ENCODE data around the gene EIF3D. TPM values are rescaled to one million over a fixed set of nuclear protein-coding genes. Genes with fewer than 3 reads are reported as not detected.
A peak's percentile ranks its signal among the peaks of the same experiment; 100 is the strongest.

EIF3D gene
- total RNA-seq, 1 experiment from 2014 or later, result 706 TPM

DNA sequence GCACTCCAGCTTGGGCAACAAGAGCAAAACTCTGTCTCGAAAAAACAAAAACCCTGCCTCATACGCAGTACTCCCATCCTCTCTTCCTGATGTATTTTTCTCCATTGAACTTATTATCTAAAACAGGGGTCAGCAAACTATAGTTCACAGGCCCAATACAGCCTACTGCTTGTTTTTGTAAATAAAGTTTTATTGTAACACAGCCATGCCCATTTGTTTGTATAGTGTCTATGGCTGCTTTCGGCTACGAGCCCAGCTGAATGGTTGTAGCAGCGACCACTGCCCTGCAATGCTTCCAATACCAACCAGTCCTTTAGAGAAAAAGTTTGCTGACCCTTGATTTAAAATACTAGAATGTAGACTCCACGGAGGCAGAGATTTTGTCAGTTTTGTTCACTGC, 53.6 kb downstream of the EIF3D start:
- in situ Hi-C loops (cut with HindIII; ENCODE audit: low pct_unique_long_range_greater_than_20kb, low sequenced_read_pairs), result no loop called here
- DNase-seq (ENCODE audit: low read depth), result no peak

DNA sequence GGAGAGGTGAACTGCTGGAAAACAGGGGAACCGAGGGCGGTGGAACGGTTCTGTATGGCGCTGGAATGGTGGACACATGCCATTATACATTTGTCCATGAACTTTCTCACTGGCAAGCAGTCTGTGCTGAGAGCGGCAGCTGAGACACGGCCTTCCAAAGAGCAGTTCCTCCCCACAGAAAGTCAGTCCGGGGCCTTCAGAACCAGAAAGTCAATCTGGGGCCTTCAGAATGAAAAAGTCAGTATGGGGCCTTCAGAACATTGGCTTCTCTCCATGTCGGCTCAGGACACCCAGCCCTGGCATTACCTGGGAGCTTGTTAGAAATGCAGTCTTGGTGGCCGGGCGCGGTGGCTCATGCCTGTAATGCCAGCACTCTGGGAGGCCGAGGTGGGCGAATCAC, 56.3 kb downstream of the EIF3D start:
- in situ Hi-C loops (cut with HindIII; ENCODE audit: low pct_unique_long_range_greater_than_20kb, low sequenced_read_pairs), result no loop called here
- no peak for DNase-seq (ENCODE audit: low read depth)

DNA sequence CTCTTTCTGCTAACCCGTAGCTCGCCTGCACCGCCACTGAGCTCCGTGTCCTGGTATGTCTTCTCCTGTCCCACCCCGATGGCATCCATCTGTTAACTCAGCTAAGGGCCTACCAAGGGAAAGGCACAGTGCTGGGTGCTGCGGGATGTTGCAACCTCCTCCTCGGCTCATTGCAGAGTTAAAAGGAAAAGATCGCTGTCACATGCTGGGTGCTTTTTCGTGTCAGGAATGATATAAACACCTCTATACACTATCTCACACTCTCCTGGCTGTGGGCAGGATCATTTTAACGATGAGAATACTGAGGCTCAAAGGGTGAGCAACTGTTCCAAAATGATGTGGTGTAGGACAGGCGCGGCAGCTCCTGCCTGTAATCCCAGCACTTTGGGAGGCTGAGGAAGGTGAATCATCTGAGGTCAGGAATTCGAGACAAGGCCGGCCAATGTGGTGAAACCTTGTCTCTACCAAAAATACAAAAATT, 57.6 kb downstream of the EIF3D start:
- in situ Hi-C loops (cut with HindIII; ENCODE audit: low pct_unique_long_range_greater_than_20kb, low sequenced_read_pairs), result no loop called here
- DNase-seq (ENCODE audit: low read depth), result no peak

DNA sequence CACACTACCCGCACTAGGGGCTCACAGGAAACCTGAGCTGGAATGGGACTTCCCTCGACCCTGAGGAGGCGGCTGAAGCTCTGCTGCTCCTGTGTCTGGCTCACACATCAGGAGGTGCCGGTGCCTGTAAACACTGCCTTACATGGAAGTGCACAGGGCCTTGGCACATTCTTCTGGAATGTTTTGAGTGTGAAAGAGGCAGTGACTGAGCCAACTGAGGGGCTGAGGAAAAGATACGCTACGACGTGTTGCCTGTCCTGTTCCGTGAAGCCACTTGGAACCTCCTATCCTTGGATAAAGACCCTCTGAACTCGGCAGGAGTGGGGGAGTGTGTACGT, 58.0 kb downstream of the EIF3D start:
- DNase-seq (ENCODE audit: low read depth), result no peak
- in situ Hi-C loops (cut with HindIII; ENCODE audit: low pct_unique_long_range_greater_than_20kb, low sequenced_read_pairs), result no loop called here

DNA sequence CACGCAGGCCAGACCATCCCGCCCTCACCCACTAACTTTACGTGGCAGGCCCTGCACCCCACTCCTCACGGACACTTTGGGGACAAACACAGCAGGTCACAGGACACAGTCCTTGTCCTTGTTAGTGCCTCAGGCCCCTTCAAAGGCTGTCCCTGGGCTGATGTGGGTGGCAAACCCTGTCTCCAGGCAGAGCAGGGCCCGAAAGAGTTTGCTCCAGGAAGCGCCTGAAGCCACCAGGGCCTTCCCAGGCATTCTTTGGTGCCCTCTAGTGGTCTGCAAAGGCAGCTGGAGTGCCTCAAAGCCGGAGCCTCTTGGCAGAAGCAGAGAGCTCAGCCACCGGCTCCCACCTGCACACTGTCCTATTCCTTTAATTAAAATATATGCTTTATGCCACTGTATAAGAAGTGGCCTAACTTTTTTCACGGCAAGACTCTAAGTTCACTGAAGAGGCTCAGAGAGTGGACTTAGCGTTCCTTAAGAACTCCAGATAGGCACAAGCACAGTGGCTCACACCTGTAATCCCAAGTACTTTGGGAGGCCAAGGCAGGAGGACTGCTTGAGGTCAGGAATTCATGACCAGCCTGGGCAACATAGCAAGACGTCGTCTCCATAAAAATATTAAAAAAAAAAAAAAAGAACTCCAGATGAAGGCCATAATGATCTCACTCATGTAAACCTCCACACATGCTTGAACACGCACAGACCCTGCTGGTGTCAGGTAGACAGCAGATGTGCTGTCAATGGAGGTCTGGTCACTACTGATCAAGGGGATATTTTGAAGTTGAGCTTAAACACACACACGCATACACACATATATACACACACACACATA, 58.6 kb downstream of the EIF3D start:
- peak; percentile 71 for DNase-seq (ENCODE audit: low read depth)
- in situ Hi-C loops (cut with HindIII; ENCODE audit: low pct_unique_long_range_greater_than_20kb, low sequenced_read_pairs), result no loop called here

DNA sequence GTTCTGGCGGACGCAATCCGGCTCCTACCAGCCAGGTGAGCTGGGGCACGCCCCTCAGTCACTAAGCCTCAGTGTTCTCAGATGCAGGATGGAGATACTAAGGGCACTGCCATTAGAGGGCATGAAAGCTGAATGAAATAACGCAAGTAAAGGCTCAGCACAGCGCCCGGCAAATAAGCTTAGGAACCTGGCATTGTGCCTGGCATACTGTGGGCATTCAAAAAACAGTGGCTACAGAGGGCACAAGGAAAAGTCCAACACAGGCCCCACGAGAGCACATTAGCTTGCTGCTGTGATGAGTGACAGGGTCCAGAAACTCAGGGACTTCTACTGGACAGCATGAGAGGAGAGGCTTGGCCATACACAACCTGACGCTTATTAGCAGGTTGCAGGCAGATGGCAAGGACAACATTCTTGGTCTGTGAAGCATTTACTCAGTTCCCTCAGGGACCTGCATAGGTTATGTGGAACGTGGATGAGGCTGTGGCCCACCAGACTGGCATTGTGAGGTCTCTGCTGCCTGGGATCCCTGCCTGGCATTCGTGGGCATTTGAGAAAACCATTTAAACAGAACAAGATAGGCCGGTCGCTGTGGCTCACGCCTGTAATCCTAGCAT, 59.8 kb downstream of the EIF3D start:
- DNase-seq (ENCODE audit: low read depth), result no peak
- in situ Hi-C loops (cut with HindIII; ENCODE audit: low pct_unique_long_range_greater_than_20kb, low sequenced_read_pairs), result no loop called here

DNA sequence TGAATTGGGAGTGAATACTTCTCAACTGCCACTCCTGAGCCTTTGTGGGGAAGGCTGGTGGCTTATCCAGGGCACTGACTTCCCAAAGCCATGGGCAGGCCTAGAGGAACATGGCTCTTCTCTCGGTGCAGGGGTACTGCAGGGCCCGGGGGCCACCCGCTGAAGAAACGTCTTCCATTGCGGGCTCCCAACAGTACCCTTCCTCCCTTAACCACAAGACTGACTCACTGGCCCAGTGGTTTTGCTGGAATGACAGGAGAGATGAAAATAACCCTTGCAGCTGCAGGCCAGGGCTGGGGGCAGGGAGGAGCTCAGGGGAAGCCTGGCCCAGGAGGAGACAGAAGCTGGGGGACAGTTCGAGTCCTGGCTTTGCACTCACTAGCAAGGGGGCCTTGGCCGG, 61.0 kb downstream of the EIF3D start:
- in situ Hi-C loops (cut with HindIII; ENCODE audit: low pct_unique_long_range_greater_than_20kb, low sequenced_read_pairs), result no loop called here
- peak; percentile 82 for DNase-seq (ENCODE audit: low read depth)

DNA sequence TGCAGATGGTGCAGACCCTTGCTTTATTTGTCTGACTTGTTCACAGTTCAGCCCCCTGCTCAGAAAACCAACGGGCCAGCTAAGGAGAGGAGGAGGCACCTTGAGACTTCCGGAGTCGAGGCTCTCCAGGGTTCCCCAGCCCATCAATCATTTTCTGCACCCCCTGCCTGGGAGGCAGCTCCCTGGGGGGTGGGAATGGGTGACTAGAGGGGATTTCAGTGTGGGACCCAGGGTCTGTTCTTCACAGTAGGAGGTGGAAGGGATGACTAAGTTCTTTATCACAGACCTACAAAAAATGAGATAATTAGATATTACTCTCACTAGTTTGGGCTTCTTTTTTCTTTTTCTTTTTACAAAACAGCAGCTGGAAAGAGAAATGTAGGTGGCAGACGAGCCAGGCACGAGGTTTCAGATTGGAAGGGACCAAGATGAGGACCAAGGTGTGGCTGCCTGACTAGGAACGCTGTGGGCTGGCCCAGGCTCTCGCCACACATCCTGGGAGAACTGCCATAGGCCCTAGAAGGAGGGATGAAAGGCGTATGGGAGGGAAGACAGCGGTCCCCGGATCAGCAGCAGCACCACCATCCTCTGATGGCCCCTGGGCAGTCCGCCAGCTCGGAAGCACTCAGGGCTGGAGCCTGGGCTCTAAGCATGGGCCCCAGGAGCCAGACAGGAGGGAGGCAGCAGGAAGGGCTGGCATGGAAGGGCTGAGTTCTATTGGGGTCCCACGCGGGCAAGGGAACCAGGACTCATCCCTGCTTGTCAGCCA, 61.7 kb downstream of the EIF3D start:
- DNase-seq (ENCODE audit: low read depth), result peak; percentile 56
- in situ Hi-C loops (cut with HindIII; ENCODE audit: low pct_unique_long_range_greater_than_20kb, low sequenced_read_pairs), result no loop called here

DNA sequence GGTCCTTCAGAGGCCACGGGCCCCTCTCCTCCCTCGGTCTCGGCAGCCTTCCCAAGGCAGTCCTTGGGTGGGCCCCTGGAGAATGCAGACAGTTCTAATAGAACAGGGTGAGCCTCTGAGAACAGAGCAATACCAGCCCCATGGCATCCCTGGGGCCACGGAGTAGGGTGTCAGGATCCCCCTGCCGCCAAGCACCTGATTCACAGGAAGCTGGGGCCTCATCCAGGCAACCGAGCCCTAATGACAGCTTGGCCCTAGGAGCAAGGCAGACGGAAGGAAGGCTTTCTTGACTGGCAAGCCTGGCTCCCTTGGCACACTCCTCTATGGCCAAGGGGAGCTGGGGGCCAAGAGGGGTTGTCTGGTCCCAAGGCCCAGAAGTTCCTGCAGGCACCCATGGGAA, 62.7 kb downstream of the EIF3D start:
- DNase-seq (ENCODE audit: low read depth), result no peak
- in situ Hi-C loops (cut with HindIII; ENCODE audit: low pct_unique_long_range_greater_than_20kb, low sequenced_read_pairs), result no loop called here

DNA sequence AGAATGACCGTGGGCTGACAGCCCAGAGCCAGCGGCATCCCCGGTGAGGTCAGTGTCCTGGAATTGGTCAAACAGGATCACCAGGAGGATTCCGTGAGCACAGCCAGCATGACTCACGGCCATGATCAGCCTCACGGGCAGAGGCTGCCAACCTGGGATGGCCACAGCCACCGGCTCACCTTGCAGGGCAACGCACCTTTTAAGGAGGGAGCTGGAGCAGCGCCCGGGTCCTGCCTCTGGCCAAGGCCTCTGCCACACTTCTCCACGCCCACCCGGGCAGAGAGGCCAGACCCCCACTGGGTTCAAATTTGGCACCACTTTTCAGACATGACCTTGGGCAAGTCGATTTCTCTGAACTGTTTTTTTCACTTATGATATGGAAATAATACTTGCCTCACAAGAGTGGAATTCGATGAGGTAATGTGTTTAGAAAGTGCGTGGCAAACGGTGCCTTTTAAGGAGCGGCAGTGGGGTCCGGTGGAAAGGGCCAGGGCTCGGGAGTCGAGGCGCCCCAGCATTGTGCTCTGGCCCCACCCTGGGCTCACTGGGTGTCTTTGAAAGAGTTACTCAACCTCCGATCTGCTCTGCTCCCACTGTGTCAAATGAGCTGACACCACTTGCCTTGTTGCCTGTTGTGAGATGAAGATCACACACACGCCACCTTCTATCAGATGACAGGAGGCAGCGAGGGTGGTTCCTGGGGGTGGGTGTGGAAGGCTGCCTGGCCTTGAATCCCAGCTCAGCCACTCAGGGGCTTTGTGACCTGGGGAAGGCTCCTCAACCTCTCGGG, 63.5 kb downstream of the EIF3D start:
- in situ Hi-C loops (cut with HindIII; ENCODE audit: low pct_unique_long_range_greater_than_20kb, low sequenced_read_pairs), result no loop called here
- peak; percentile 94 for DNase-seq (ENCODE audit: low read depth)

DNA sequence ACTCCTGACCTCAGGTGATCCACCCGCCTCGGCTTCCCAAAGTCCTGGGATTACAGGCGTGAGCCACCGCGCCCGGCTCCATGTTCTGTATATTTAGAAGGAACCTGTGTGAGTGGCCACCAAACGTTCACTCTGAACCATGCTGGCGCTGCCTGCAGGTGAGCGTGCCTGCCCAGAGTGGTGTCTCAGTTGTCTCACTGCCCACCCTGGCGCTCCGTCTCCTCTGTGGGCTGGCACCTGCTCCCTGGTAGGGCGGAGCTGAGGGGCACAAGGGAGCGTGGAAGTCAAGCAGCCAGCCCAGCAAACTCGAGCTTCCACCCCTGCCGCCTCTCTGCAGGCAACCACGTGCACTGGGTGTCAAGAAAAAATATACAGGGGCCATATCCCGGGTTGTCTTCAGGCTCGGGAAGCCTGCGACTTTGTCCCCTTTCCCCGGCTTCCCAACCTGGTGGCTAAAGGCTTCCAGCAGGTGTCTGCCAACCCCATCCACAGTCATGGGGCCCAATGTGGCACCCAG, 64.2 kb downstream of the EIF3D start:
- in situ Hi-C loops (cut with HindIII; ENCODE audit: low pct_unique_long_range_greater_than_20kb, low sequenced_read_pairs), result no loop called here
- no peak for DNase-seq (ENCODE audit: low read depth)

DNA sequence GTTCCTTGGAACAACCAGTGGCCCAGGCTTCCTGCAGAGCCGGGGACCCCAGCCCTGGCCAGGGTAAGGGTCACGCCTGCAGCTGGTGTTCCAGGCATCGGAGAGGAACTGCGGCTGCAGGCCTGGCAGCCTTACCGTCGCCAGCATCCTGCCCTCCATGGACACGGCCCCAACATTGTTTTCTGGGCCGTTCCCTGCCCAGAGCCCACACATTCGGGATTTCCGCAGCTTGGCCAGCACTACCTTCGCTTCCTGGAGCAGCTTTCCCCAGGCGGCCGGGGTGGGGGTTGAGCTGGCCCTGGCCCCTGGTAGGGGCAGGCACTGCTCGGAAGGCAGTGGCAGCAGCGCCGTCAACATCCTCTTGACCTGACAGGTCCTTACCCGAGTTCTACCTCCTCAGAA, 65.2 kb downstream of the EIF3D start:
- DNase-seq (ENCODE audit: low read depth), result no peak
- in situ Hi-C loops (cut with HindIII; ENCODE audit: low pct_unique_long_range_greater_than_20kb, low sequenced_read_pairs), result no loop called here

DNA sequence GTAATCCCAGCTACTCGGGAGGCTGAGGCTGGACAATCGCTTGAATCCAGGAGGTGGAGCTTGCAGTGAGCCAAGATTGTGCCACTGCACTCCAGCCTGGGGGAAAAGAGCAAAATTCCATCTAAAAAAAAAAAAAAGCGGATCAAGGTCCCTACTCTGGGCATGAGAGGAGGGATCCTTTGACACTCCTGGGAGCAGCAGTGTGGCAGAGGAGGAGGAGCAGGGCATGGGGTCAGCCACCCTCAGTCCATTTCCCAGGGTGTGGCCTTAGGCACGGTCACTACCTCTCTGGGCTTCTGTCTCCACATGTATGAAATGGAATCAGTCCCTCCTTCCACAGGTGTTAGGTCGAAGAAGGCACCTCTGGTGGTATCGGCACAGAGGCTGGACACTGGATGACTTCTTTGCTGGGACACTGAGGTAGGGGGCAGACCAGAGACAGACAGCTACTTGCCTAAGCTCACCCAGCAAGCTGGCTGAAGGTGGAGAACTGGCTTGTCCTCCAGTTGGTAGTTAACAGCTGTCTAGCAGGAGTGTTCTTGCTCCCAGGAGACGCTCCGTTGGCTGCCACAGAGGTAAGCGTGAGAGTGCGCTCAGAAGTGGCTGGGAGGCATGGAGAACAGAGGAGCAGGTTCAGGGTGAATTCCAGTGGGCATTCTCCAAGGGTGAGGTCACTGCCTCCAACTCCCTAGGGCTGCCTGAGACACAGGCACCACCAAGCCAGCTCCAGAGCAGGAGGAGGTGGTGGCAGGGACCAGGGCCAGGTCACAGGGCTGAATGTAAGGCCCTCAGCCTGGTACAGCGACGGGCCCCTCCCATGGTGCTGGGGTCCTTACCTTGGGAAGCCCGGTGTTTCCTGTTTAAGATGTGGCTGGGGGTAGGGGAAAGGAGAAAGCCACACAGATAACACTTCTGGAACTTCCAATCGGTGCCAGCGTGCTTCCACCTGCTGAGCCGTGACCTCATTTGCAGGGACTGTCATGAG, 67.0 kb downstream of the EIF3D start:
- DNase-seq (ENCODE audit: low read depth), result peak; percentile 96
- in situ Hi-C loops (cut with HindIII; ENCODE audit: low pct_unique_long_range_greater_than_20kb, low sequenced_read_pairs), result no loop called here

Other genes with a start within 250 kb of the EIF3D start
- 412 and 414 TPM in 2 replicates for gene MYH9, start 141.2 kb downstream of the EIF3D start, total RNA-seq (2014; rRNA removed; shearing (Covaris generic); ENCODE audit: low replicate concordance)
- gene TXN2, start 47.5 kb downstream of the EIF3D start, total RNA-seq (2014; rRNA removed; shearing (Covaris generic); ENCODE audit: low replicate concordance), result 93.9 and 117 TPM in 2 replicates
- 4.5 and 29.5 TPM in 2 replicates for gene FOXRED2, start 22.1 kb downstream of the EIF3D start, total RNA-seq (2014; rRNA removed; shearing (Covaris generic); ENCODE audit: low replicate concordance)
- gene CACNG2, start 174.6 kb upstream of the EIF3D start, total RNA-seq (2014; rRNA removed; shearing (Covaris generic); ENCODE audit: low replicate concordance), result not detected in 2 replicates
- gene IFT27, start 247.0 kb upstream of the EIF3D start, total RNA-seq (2014; rRNA removed; shearing (Covaris generic); ENCODE audit: low replicate concordance), result 83.8 and 101 TPM in 2 replicates